ENCODE results near the gene SEMA5A.

Gene SEMA5A

GRCh38 chr5:9302218-9302617 lies 243.7 kb downstream of the SEMA5A start:
- Mint-ChIP-seq H3K9me3 (peaks cover 1 to 5% of the 10 kb centered on the region in 2 donors), H3K36me3 (no peaks in the 10 kb centered on the region), H3K4me3 (no peak overlapping the region), H3K27ac (no peak overlapping the region), H3K27me3 (no peaks in the 10 kb centered on the region), H3K4me1 (no peaks in the 10 kb centered on the region)
- DNase-seq (no peak), ATAC-seq (replicated peaks) (no peak)

GRCh38 chr5:9301200-9301599 lies 244.7 kb downstream of the SEMA5A start:
- Mint-ChIP-seq H3K36me3 (no peaks in the 10 kb centered on the region), H3K27me3 (no peaks in the 10 kb centered on the region)

GRCh38 chr5:9297134-9297533 lies 248.7 kb downstream of the SEMA5A start:
- DNase-seq (no peak), ATAC-seq (replicated peaks) (no peak)
- Mint-ChIP-seq H3K9me3 (peaks cover 3 to 10% of the 10 kb centered on the region in 2 donors), H3K27me3 (no peaks in the 10 kb centered on the region), H3K27ac (no peak overlapping the region), H3K4me1 (no peaks in the 10 kb centered on the region), H3K4me3 (no peak overlapping the region), H3K36me3 (no peaks in the 10 kb centered on the region)

More at GRCh38 chr5:9301200-9301599, 244.7 kb downstream of the SEMA5A start:
- H3K9me3 Mint-ChIP-seq = peaks cover 1 to 5% of the 10 kb centered on the region in 2 donors
- no peak overlapping the region for H3K4me3 Mint-ChIP-seq
- no peaks in the 10 kb centered on the region for H3K4me1 Mint-ChIP-seq
- H3K27ac Mint-ChIP-seq = no peak overlapping the region
- DNase-seq = no peak
- no peak for ATAC-seq (replicated peaks)

GRCh38 chr5:9295466-9295801 lies 250.4 kb downstream of the SEMA5A start:
- Mint-ChIP-seq H3K27me3 (no peaks in the 10 kb centered on the region), H3K9me3 (peaks cover 3 to 10% of the 10 kb centered on the region in 2 donors), H3K36me3 (no peaks in the 10 kb centered on the region), H3K4me3 (no peak overlapping the region), H3K4me1 (no peaks in the 10 kb centered on the region), H3K27ac (no peak overlapping the region)
- DNase-seq (no peak), ATAC-seq (replicated peaks) (no peak)

GRCh38 chr5:9294793-9295465 lies 250.9 kb downstream of the SEMA5A start:
- DNase-seq = no peak
- Mint-ChIP-seq H3K4me1 (no peaks in the 10 kb centered on the region), H3K4me3 (no peak overlapping the region), H3K27me3 (no peaks in the 10 kb centered on the region), H3K36me3 (no peaks in the 10 kb centered on the region), H3K27ac (no peak overlapping the region), H3K9me3 (peaks cover 3 to 10% of the 10 kb centered on the region in 2 donors)
- no peak for ATAC-seq (replicated peaks)

GRCh38 chr5:9288234-9288633 lies 257.6 kb downstream of the SEMA5A start:
- Mint-ChIP-seq H3K27me3 (no peaks in the 10 kb centered on the region), H3K4me3 (no peak overlapping the region), H3K4me1 (no peaks in the 10 kb centered on the region), H3K9me3 (peaks cover 0 to 5% of the 10 kb centered on the region in 2 donors), H3K27ac (no peak overlapping the region), H3K36me3 (no peaks in the 10 kb centered on the region)
- ATAC-seq (replicated peaks) (no peak), DNase-seq (no peak)

GRCh38 chr5:9284781-9285307 lies 261.0 kb downstream of the SEMA5A start:
- no peak for ATAC-seq (replicated peaks)
- no peak for DNase-seq

GRCh38 chr5:9284272-9284671 lies 261.6 kb downstream of the SEMA5A start:
- no peak for ATAC-seq (replicated peaks)
- no peak overlapping the region for H3K27ac Mint-ChIP-seq
- DNase-seq = no peak
- H3K9me3 Mint-ChIP-seq = peaks cover 0 to 8% of the 10 kb centered on the region in 2 donors
- H3K4me3 Mint-ChIP-seq = no peak overlapping the region
- no peaks in the 10 kb centered on the region for H3K36me3 Mint-ChIP-seq
- H3K4me1 Mint-ChIP-seq = no peaks in the 10 kb centered on the region
- no peaks in the 10 kb centered on the region for H3K27me3 Mint-ChIP-seq

More at GRCh38 chr5:9284781-9285307, 261.0 kb downstream of the SEMA5A start:
- H3K27me3 Mint-ChIP-seq = no peaks in the 10 kb centered on the region
- no peaks in the 10 kb centered on the region for H3K36me3 Mint-ChIP-seq
- H3K9me3 Mint-ChIP-seq = peaks cover 0 to 5% of the 10 kb centered on the region in 2 donors
- H3K27ac Mint-ChIP-seq = no peak overlapping the region
- H3K4me1 Mint-ChIP-seq = no peaks in the 10 kb centered on the region
- no peak overlapping the region for H3K4me3 Mint-ChIP-seq

GRCh38 chr5:9283473-9283872 lies 262.4 kb downstream of the SEMA5A start:
- H3K27me3 Mint-ChIP-seq = no peaks in the 10 kb centered on the region
- no peak for ATAC-seq (replicated peaks)
- no peak overlapping the region for H3K4me3 Mint-ChIP-seq
- no peak for DNase-seq
- no peak overlapping the region for H3K27ac Mint-ChIP-seq
- H3K4me1 Mint-ChIP-seq = no peaks in the 10 kb centered on the region
- H3K9me3 Mint-ChIP-seq = peaks cover 0 to 10% of the 10 kb centered on the region in 2 donors
- no peaks in the 10 kb centered on the region for H3K36me3 Mint-ChIP-seq

GRCh38 chr5:9283021-9283420 lies 262.9 kb downstream of the SEMA5A start:
- H3K4me1 Mint-ChIP-seq = no peaks in the 10 kb centered on the region
- H3K9me3 Mint-ChIP-seq = peaks cover 0 to 13% of the 10 kb centered on the region in 2 donors
- no peak for DNase-seq
- H3K27ac Mint-ChIP-seq = no peak overlapping the region
- H3K4me3 Mint-ChIP-seq = no peak overlapping the region
- H3K27me3 Mint-ChIP-seq = no peaks in the 10 kb centered on the region
- no peaks in the 10 kb centered on the region for H3K36me3 Mint-ChIP-seq
- ATAC-seq (replicated peaks) = no peak

- H3K4me3 Mint-ChIP-seq = no peak overlapping the region
- peaks cover 0 to 15% of the 10 kb centered on the region in 2 donors for H3K9me3 Mint-ChIP-seq
- no peaks in the 10 kb centered on the region for H3K36me3 Mint-ChIP-seq
- no peak overlapping the region for H3K27ac Mint-ChIP-seq
- H3K27me3 Mint-ChIP-seq = no peaks in the 10 kb centered on the region
- ATAC-seq (replicated peaks) (no peak), DNase-seq (no peak)
- no peaks in the 10 kb centered on the region for H3K4me1 Mint-ChIP-seq
Observed at GRCh38 chr5:9282211-9282610, 263.7 kb downstream of the SEMA5A start.

GRCh38 chr5:9279774-9280173 lies 266.1 kb downstream of the SEMA5A start:
- DNase-seq (no peak), ATAC-seq (replicated peaks) (no peak)
- Mint-ChIP-seq H3K4me3 (no peak overlapping the region), H3K27me3 (no peaks in the 10 kb centered on the region), H3K4me1 (no peaks in the 10 kb centered on the region), H3K27ac (no peak overlapping the region), H3K36me3 (no peaks in the 10 kb centered on the region), H3K9me3 (peaks cover 10 to 19% of the 10 kb centered on the region in 2 donors)

GRCh38 chr5:9278921-9279603 lies 266.8 kb downstream of the SEMA5A start:
- no peaks in the 10 kb centered on the region for H3K36me3 Mint-ChIP-seq
- DNase-seq = no peak
- H3K9me3 Mint-ChIP-seq = peaks cover 16 to 23% of the 10 kb centered on the region in 2 donors
- H3K4me1 Mint-ChIP-seq = no peaks in the 10 kb centered on the region
- ATAC-seq (replicated peaks) = no peak
- H3K27ac Mint-ChIP-seq = no peak overlapping the region
- H3K4me3 Mint-ChIP-seq = no peak overlapping the region
- no peaks in the 10 kb centered on the region for H3K27me3 Mint-ChIP-seq

GRCh38 chr5:9269014-9269413 lies 276.9 kb downstream of the SEMA5A start:
- H3K27me3 Mint-ChIP-seq = no peaks in the 10 kb centered on the region
- H3K4me3 Mint-ChIP-seq = no peak overlapping the region

GRCh38 chr5:9268226-9268625 lies 277.6 kb downstream of the SEMA5A start:
- Mint-ChIP-seq H3K4me3 (no peak overlapping the region), H3K27ac (no peak overlapping the region), H3K27me3 (no peaks in the 10 kb centered on the region), H3K4me1 (no peaks in the 10 kb centered on the region), H3K9me3 (peaks cover 4 to 6% of the 10 kb centered on the region in 2 donors), H3K36me3 (no peaks in the 10 kb centered on the region)
- DNase-seq (no peak), ATAC-seq (replicated peaks) (no peak)

More at GRCh38 chr5:9269014-9269413, 276.9 kb downstream of the SEMA5A start:
- no peak for DNase-seq
- no peaks in the 10 kb centered on the region for H3K4me1 Mint-ChIP-seq
- no peaks in the 10 kb centered on the region for H3K36me3 Mint-ChIP-seq
- ATAC-seq (replicated peaks) = no peak
- H3K27ac Mint-ChIP-seq = no peak overlapping the region
- H3K9me3 Mint-ChIP-seq = peaks cover 4 to 6% of the 10 kb centered on the region in 2 donors

All from stimulated activated naive B cell treated with anti-CD40 and anti-IgM and Interleukin-4, amounts not matched to agents 10 μg/mL and 1 μg/mL and 100 μg/mL, for 72 hours (primary cell).